Hepatocyte (in vitro differentiated cells): Measurements from ENCODE around the gene PIWIL4. TPM values are rescaled to one million over a fixed set of nuclear protein-coding genes. Genes with fewer than 3 reads are reported as not detected.

ENCODE experiments used
- DNase-seq: peaks from one replicate; pipeline ENCODE4 v3.0.0-alpha.2; 2016; ENCODE audit warnings: low spot score
- H2AFZ ChIP-seq: fragments of 200-600 bp; sonication (generic); 2 replicates; pipeline ENCODE4 v1.6.0; 2016; ENCODE audit warnings: antibody characterized with exemption, mild to moderate bottlenecking
- H3K27ac ChIP-seq: fragments of 200-600 bp; sonication (generic); 2 replicates; pipeline ENCODE4 v1.5.1; 2016; ENCODE audit warnings: mild to moderate bottlenecking
- H3K27me3 ChIP-seq: fragments of 200-600 bp; sonication (generic); 2 replicates; pipeline ENCODE4 v1.6.1; 2016
- H3K36me3 ChIP-seq: fragments of 200-600 bp; sonication (generic); replicated peaks from 2 replicates; pipeline ENCODE4 v1.5.1; 2016; ENCODE audit warnings: low read depth; ENCODE audit not compliant: insufficient read depth
- H3K4me1 ChIP-seq: fragments of 200-600 bp; sonication (generic); 2 replicates; pipeline ENCODE4 v1.5.1; 2016; ENCODE audit warnings: mild to moderate bottlenecking, moderate library complexity; ENCODE audit not compliant: insufficient read depth
- H3K4me2 ChIP-seq: fragments of 200-600 bp; sonication (generic); 2 replicates; pipeline ENCODE4 v1.6.0; 2016
- H3K4me3 ChIP-seq: fragments of 200-600 bp; sonication (generic); 2 replicates; pipeline ENCODE4 v1.5.1; 2016; ENCODE audit warnings: mild to moderate bottlenecking
- H3K79me2 ChIP-seq: fragments of 200-600 bp; sonication (generic); 2 replicates; pipeline ENCODE4 v1.6.0; 2017; ENCODE audit warnings: mild to moderate bottlenecking
- H3K9me2 ChIP-seq: fragments of 200-600 bp; sonication (generic); replicated peaks from 2 replicates; pipeline ENCODE4 v1.6.0; 2017; ENCODE audit warnings: mild to moderate bottlenecking; ENCODE audit not compliant: insufficient read depth
- H3K9me3 ChIP-seq: fragments of 200-600 bp; sonication (generic); 2 replicates; pipeline ENCODE4 v1.5.1; 2016; ENCODE audit warnings: low read depth, mild to moderate bottlenecking
- H4K20me1 ChIP-seq: fragments of 200-600 bp; sonication (generic); 2 replicates; pipeline ENCODE4 v1.6.0; 2016; ENCODE audit warnings: mild to moderate bottlenecking; ENCODE audit not compliant: insufficient read depth, poor library complexity, severe bottlenecking
- EZH2 ChIP-seq: fragments of 200-600 bp; sonication (generic); IDR thresholded peaks from 2 replicates; pipeline ENCODE4 v1.6.1; 2016; ENCODE audit warnings: antibody characterized with exemption, mild to moderate bottlenecking, borderline replicate concordance
- EZH2phosphoT487 ChIP-seq: fragments of 200-600 bp; sonication (generic); IDR thresholded peaks from one replicate; pipeline ENCODE4 v1.6.1; 2018; ENCODE audit warnings: antibody characterized with exemption, mild to moderate bottlenecking, low read depth, moderate library complexity; ENCODE audit not compliant: unreplicated experiment, severe bottlenecking
- WGBS: methylation state at CpG from one replicate; pipeline ENCODE4 v1.1.6; 2016; ENCODE audit warnings: low lambda C conversion rate; ENCODE audit errors: missing lambda C conversion rate; 5-methylcytosine and 5-hydroxymethylcytosine counted together
- polyA plus RNA-seq: library from polyadenylated mRNA; unstranded; fragments of >200 nt; fragmentation: Nextera tagmentation; extraction: Ambion mirVana; gene quantifications from 2 replicates; pipeline ENCODE4 v1.2.1, GENCODE V29; 2016
- total RNA-seq: library from RNA; depleted of rRNA; stranded (reverse); fragments of >200 nt; gene quantifications from 2 replicates; pipeline ENCODE4 v1.2.3, GENCODE V29; 2014
- TF ChIP-seq, protein P1 (sequence below): fragments of 200-600 bp; sonication (generic); IDR thresholded peaks from 2 replicates; pipeline ENCODE4 v1.5.1; 2016; ENCODE audit warnings: antibody characterized with exemption, mild to moderate bottlenecking; ENCODE audit not compliant: poor library complexity

PIWIL4 gene
- total and polyA plus RNA-seq, 2 experiments from 2014 or later = 2.1 to 2.4 TPM

DNA sequence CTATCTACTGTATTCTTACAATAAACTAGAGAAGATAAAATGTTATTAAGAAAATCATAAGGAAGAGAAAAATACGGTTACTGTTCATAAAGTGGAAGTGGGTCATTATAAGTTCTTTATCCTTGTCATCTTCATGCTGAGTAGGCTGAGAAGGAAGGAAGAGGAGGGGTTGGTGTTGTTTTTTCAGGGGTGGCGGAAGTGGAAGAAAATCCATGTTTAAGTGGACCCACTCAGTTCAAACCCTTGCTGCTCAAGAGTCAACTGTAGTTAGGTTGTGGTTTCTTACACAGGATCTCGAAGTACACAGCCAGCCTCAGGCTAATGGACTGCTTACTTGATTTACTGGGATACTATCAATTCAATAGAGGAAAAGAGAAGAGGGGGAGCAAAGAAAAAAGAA, 63.1 kb downstream of the PIWIL4 start:
- H3K4me2 ChIP-seq = no peak overlapping the region
- no peak overlapping the region for H3K4me3 ChIP-seq
- no peak overlapping the region for H2AFZ ChIP-seq
- no peaks in the 10 kb centered on the region for H3K36me3 ChIP-seq
- no peaks in the 10 kb centered on the region for H4K20me1 ChIP-seq
- TF ChIP-seq EZH2phosphoT487 = no peak
- TF ChIP-seq EZH2 = no peak
- TF ChIP-seq, protein P1, sequence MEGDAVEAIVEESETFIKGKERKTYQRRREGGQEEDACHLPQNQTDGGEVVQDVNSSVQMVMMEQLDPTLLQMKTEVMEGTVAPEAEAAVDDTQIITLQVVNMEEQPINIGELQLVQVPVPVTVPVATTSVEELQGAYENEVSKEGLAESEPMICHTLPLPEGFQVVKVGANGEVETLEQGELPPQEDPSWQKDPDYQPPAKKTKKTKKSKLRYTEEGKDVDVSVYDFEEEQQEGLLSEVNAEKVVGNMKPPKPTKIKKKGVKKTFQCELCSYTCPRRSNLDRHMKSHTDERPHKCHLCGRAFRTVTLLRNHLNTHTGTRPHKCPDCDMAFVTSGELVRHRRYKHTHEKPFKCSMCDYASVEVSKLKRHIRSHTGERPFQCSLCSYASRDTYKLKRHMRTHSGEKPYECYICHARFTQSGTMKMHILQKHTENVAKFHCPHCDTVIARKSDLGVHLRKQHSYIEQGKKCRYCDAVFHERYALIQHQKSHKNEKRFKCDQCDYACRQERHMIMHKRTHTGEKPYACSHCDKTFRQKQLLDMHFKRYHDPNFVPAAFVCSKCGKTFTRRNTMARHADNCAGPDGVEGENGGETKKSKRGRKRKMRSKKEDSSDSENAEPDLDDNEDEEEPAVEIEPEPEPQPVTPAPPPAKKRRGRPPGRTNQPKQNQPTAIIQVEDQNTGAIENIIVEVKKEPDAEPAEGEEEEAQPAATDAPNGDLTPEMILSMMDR = no peak
- WGBS = 86% methylated on average over 3 of the region's 3 CpGs
- no peaks in the 10 kb centered on the region for H3K9me2 ChIP-seq
- no peak overlapping the region for H3K27ac ChIP-seq
- no peaks in the 10 kb centered on the region for H3K9me3 ChIP-seq
- H3K79me2 ChIP-seq = no peaks in the 10 kb centered on the region
- DNase-seq = no peak
- H3K4me1 ChIP-seq = no peaks in the 10 kb centered on the region
- H3K27me3 ChIP-seq = no peaks in the 10 kb centered on the region

DNA sequence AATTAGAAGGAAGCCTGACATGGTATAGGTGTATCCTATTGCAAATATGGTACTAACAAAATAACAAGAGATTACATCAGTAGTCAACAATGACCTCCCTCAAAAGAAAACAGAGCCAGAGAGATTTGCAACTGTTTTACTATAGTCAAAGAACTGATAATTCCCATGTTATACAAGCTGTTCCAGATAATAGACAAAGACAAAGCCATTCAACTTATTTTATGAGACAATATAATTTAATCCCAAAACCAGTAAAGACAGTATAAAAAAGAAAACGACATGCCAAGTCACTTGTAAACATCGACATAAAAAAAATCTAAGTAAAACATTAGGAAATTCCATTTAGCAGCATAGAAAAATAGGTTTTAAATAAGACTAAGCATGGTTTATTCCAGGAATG, 65.2 kb downstream of the PIWIL4 start:
- Histone ChIP-seq H3K79me2 (no peaks in the 10 kb centered on the region), H3K4me1 (no peaks in the 10 kb centered on the region), H3K4me2 (no peak overlapping the region), H3K9me3 (no peaks in the 10 kb centered on the region), H3K27me3 (no peaks in the 10 kb centered on the region), H2AFZ (no peak overlapping the region), H4K20me1 (no peaks in the 10 kb centered on the region), H3K9me2 (no peaks in the 10 kb centered on the region), H3K36me3 (no peaks in the 10 kb centered on the region), H3K27ac (no peak overlapping the region), H3K4me3 (no peak overlapping the region)
- 38% methylated on average over 2 of the region's 2 CpGs for WGBS
- no peak for DNase-seq
- TF ChIP-seq EZH2 (no peak), EZH2phosphoT487 (no peak)
- TF ChIP-seq, protein P1 = no peak

DNA sequence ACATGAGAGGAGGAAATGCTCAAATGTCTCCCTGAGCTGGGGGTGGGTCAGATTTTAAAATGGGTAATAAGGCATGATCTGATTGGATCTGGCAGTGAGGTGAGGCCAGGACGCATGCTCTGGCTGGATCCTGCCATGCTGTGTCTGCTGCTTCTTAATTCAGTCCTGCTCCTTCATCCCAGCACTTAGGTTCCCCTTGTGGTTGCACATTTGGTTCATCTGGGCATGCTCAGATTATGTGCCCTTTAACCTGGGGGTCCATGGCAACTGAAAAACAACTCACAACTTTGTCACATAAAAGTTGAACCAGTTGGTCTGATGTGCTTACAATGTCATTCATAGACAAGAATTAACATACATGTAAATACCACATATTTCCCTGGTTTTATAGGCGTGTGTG, 67.9 kb downstream of the PIWIL4 start:
- no peaks in the 10 kb centered on the region for H3K79me2 ChIP-seq
- H3K4me1 ChIP-seq = peaks cover 8% of the 10 kb centered on the region
- H3K27ac ChIP-seq = no peak overlapping the region
- DNase-seq = no peak
- no peak overlapping the region for H3K4me2 ChIP-seq
- H3K27me3 ChIP-seq = no peaks in the 10 kb centered on the region
- no peaks in the 10 kb centered on the region for H3K9me2 ChIP-seq
- 92% methylated on average over 2 of the region's 2 CpGs for WGBS
- H3K4me3 ChIP-seq = no peak overlapping the region
- H3K9me3 ChIP-seq = no peaks in the 10 kb centered on the region
- TF ChIP-seq EZH2phosphoT487 (no peak), EZH2 (no peak)
- TF ChIP-seq, protein P1 = no peak
- H2AFZ ChIP-seq = no peak overlapping the region
- H4K20me1 ChIP-seq = no peaks in the 10 kb centered on the region
- no peaks in the 10 kb centered on the region for H3K36me3 ChIP-seq

DNA sequence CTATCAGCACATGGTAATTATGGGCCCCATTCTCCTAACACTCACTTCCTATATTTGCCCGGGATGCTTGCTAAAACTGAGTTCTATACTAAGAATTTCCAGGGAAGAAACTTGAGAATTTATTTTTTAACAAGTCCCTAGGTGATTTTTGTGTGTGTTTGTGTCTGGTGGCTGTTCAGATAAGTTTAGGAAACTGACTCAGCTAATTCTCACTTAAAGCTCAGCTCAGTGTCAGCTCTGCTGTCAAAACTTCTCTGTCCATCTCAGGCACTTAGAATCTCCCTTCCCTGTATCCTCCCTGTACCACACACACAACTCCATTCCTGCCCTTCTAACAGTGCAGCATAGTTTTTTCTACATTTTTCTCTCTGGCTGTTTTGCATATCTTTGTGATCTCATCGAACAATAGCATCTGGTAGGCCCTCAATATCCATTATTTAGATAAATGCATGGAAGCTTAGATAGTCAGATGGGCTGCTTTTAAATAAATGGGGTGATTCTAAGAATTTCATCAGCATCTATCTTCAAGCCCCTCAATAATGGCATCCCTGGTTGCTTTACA, 69.3 kb downstream of the PIWIL4 start:
- H3K4me3 ChIP-seq = no peak overlapping the region
- H3K79me2 ChIP-seq = no peaks in the 10 kb centered on the region
- H3K9me2 ChIP-seq = no peaks in the 10 kb centered on the region
- DNase-seq = no peak
- H3K4me1 ChIP-seq = peaks cover 8% of the 10 kb centered on the region
- TF ChIP-seq EZH2phosphoT487 = no peak
- TF ChIP-seq, protein P1 = no peak
- TF ChIP-seq EZH2 = no peak
- 85% methylated on average over 2 of the region's 2 CpGs for WGBS
- no peaks in the 10 kb centered on the region for H3K27me3 ChIP-seq
- H3K9me3 ChIP-seq = no peaks in the 10 kb centered on the region
- no peaks in the 10 kb centered on the region for H4K20me1 ChIP-seq
- H2AFZ ChIP-seq = no peak overlapping the region
- no peak overlapping the region for H3K4me2 ChIP-seq
- no peaks in the 10 kb centered on the region for H3K36me3 ChIP-seq
- H3K27ac ChIP-seq = no peak overlapping the region
